Neuronal stem cell (in vitro differentiated cells): ENCODE data around the gene RFX8.

Source experiments
- DNase-seq: peaks from one replicate; pipeline ENCODE4 v3.0.0-alpha.2; 2013; ENCODE audit warnings: low spot score
- H2AFZ ChIP-seq: one replicate; pipeline ENCODE4 v1.6.1; 2013; ENCODE audit warnings: mild to moderate bottlenecking, low read length, inconsistent platforms
- H2AK5ac ChIP-seq: 2 replicates; pipeline ENCODE4 v1.6.1; 2013; ENCODE audit warnings: low read depth, mild to moderate bottlenecking, inconsistent platforms, low read length, moderate library complexity, mixed read lengths
- H2BK120ac ChIP-seq: 2 replicates; pipeline ENCODE4 v1.6.1; 2013; ENCODE audit warnings: low read depth, mild to moderate bottlenecking, inconsistent platforms, low read length, moderate library complexity, mixed read lengths
- H2BK12ac ChIP-seq: one replicate; pipeline ENCODE4 v1.6.1; 2013; ENCODE audit warnings: low read length, inconsistent platforms
- H2BK15ac ChIP-seq: 2 replicates; pipeline ENCODE4 v1.6.1; 2013; ENCODE audit warnings: mild to moderate bottlenecking, low read length, inconsistent platforms, mixed read lengths
- H2BK5ac ChIP-seq: one replicate; pipeline ENCODE4 v1.6.1; 2013; ENCODE audit warnings: inconsistent platforms, mild to moderate bottlenecking, low read length, moderate library complexity
- H3K14ac ChIP-seq: one replicate; pipeline ENCODE4 v1.6.1; 2013; ENCODE audit warnings: low read length, inconsistent platforms
- H3K18ac ChIP-seq: 2 replicates; pipeline ENCODE4 v1.6.1; 2013; ENCODE audit warnings: low read length, inconsistent platforms
- H3K23ac ChIP-seq: 2 replicates; pipeline ENCODE4 v1.6.1; 2013; ENCODE audit warnings: low read depth, mild to moderate bottlenecking, mixed read lengths, low read length, inconsistent platforms; ENCODE audit not compliant: poor library complexity
- H3K27ac ChIP-seq: replicated peaks from 3 replicates; pipeline ENCODE4 v1.5.1; 2013; ENCODE audit warnings: low read length, inconsistent platforms
- H3K27me3 ChIP-seq, 3 experiments: 2 replicates each; pipeline ENCODE4 v1.6.1; 2013; ENCODE audit warnings: low read length in 3 of 3, mild to moderate bottlenecking in 2 of 3, inconsistent platforms in 1 of 3, low read depth in 1 of 3, mixed read lengths in 1 of 3, moderate library complexity in 1 of 3; ENCODE audit not compliant: control insufficient read depth in 3 of 3, insufficient read depth in 3 of 3
- H3K36me3 ChIP-seq, 2 donors: replicated peaks in 1 of 2; 2 replicates each; pipeline ENCODE4 v1.6.1; 2013; ENCODE audit warnings: low read length in 2 of 2; ENCODE audit not compliant: control insufficient read depth in 2 of 2, insufficient read depth in 2 of 2
- H3K4ac ChIP-seq: 2 replicates; pipeline ENCODE4 v1.6.1; 2013; ENCODE audit warnings: inconsistent platforms, mild to moderate bottlenecking, low read length, moderate library complexity
- H3K4me1 ChIP-seq, 2 donors: 1 replicate in 1 of 2; 2 replicates in 1 of 2; pipeline ENCODE4 v1.6.1; 2013; ENCODE audit warnings: low read length in 2 of 2, low read depth in 1 of 2; ENCODE audit not compliant: control insufficient read depth in 2 of 2, insufficient read depth in 1 of 2
- H3K4me2 ChIP-seq: one replicate; pipeline ENCODE4 v1.6.1; 2013; ENCODE audit warnings: mild to moderate bottlenecking, low read length, inconsistent platforms; ENCODE audit not compliant: insufficient read depth, poor library complexity, severe bottlenecking
- H3K4me3 ChIP-seq, 2 donors: 2 replicates each; pipeline ENCODE4 v1.5.1; 2013; ENCODE audit warnings: low read length in 2 of 2, mild to moderate bottlenecking in 2 of 2, inconsistent platforms in 1 of 2, moderate library complexity in 1 of 2
- H3K79me1 ChIP-seq: one replicate; pipeline ENCODE4 v1.6.1; 2013; ENCODE audit warnings: low read depth, mild to moderate bottlenecking, inconsistent platforms, low read length, moderate library complexity
- H3K9ac ChIP-seq: one replicate; pipeline ENCODE4 v1.6.1; 2013; ENCODE audit warnings: mild to moderate bottlenecking, low read depth, low read length, inconsistent platforms; ENCODE audit not compliant: poor library complexity
- H3K9me3 ChIP-seq, 2 donors: replicated peaks in 1 of 2; 2 replicates each; pipeline versions ENCODE3 to v1.6.1; 2013; ENCODE audit warnings: low read length in 2 of 2, mild to moderate bottlenecking in 2 of 2, inconsistent platforms in 1 of 2, low read depth in 1 of 2, mixed read lengths in 1 of 2, moderate library complexity in 1 of 2; ENCODE audit not compliant: control insufficient read depth in 2 of 2, insufficient read depth in 1 of 2
- H4K8ac ChIP-seq: one replicate; pipeline ENCODE4 v1.6.1; 2013; ENCODE audit warnings: low read depth, mild to moderate bottlenecking, inconsistent platforms, low read length, moderate library complexity
- H4K91ac ChIP-seq: one replicate; pipeline ENCODE4 v1.6.1; 2013; ENCODE audit warnings: low read length, low read depth, mild to moderate bottlenecking, inconsistent platforms; ENCODE audit not compliant: poor library complexity
- WGBS, 2 donors: extraction: QIAGEN DNeasy Blood & Tissue Kit; methylation state at CpG; one replicate each; pipeline ENCODE4 v1.1.7; 2013; ENCODE audit warnings: missing lambda C conversion rate in 2 of 2, mixed read lengths in 1 of 2; ENCODE audit not compliant: insufficient read length in 2 of 2, insufficient replicate concordance in 1 of 2; ENCODE audit errors: extremely low coverage in 2 of 2; 5-methylcytosine and 5-hydroxymethylcytosine counted together

Gene RFX8

DNA sequence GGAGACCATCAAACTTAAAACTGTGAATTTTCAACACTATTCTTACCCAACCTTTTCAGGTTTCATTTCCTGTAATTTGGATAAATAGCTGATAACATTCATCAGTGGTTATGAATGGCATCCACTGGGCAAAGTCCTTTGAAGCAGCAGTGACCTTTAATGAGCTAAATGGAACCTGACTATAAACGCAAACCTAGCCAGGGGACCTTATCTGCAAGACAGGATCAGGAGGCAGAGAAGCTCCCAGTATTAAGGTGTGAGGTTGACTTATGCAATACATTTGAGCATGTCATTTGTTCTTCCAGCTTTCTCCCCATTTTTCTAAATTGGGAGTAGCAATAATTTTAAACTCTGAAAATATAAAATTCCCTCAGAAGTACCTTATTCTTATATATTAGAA lies 126.0 kb downstream of the RFX8 start:
- H3K9me3 ChIP-seq, result no peaks in the 10 kb centered on the region
- no peak overlapping the region for H4K91ac ChIP-seq
- no CpG with 5 or more reads among the region's 1 CpG for WGBS, 2 donors
- no peak overlapping the region for H2AK5ac ChIP-seq
- H4K8ac ChIP-seq, result no peak overlapping the region
- no peak overlapping the region for H3K4ac ChIP-seq
- no peak overlapping the region for H3K4me2 ChIP-seq
- no peak overlapping the region for H2BK12ac ChIP-seq
- H3K18ac ChIP-seq, result no peak overlapping the region
- H3K27ac ChIP-seq, result no peak overlapping the region
- H3K4me1 ChIP-seq, result no peaks in the 10 kb centered on the region
- no peak overlapping the region for H2BK5ac ChIP-seq
- DNase-seq, result no peak
- H3K4me3 ChIP-seq, result no peak overlapping the region
- no peak overlapping the region for H3K23ac ChIP-seq
- no peak overlapping the region for H3K9ac ChIP-seq
- no peak overlapping the region for H3K14ac ChIP-seq
- no peaks in the 10 kb centered on the region for H3K79me1 ChIP-seq
- no peak overlapping the region for H2AFZ ChIP-seq
- H2BK15ac ChIP-seq, result no peak overlapping the region
- no peak overlapping the region for H2BK120ac ChIP-seq
- H3K36me3 ChIP-seq, result no peaks in the 10 kb centered on the region
- peaks cover 0 to 2% (median 0%) of the 10 kb centered on the region in 3 experiments for H3K27me3 ChIP-seq
